IMR-90 (cell line): ENCODE results near the gene SLCO3A1. TPM values are rescaled to one million over a fixed set of nuclear protein-coding genes. Genes with fewer than 3 reads are reported as not detected.

Experiments used
- ATAC-seq: fragments of 200-7000 bp; cut with Tn5 transposase; 2 replicates; pipeline ENCODE4 v1.9.1; 2020; ENCODE audit warnings: low read depth, mild to moderate bottlenecking, moderate library complexity
- BruUV-seq: library from RNA; stranded (reverse); fragments of 400-500 nt; replicated peaks from 2 replicates; lab custom pipeline; 2021; lab: Mats Ljungman, UMichigan
- CTCF ChIA-PET: fragments of 300-600 bp; formaldehyde crosslinking; extraction: SDS; loops from one replicate; lab custom pipeline; 2021; ENCODE audit warnings: antibody characterized with exemption; lab: Yijun Ruan, JAX
- POLR2A ChIA-PET: fragments of 300-600 bp; sonication (Branson Sonifier 250); formaldehyde crosslinking; loops from one replicate; lab custom pipeline; 2022; ENCODE audit warnings: antibody characterized with exemption; ENCODE audit not compliant: unreplicated experiment; lab: Charles Lee
- DNase-seq: peaks from one replicate; pipeline ENCODE4 v3.0.0; 2013
- H2AFZ ChIP-seq: replicated peaks from 2 replicates; pipeline ENCODE3; 2013; ENCODE audit warnings: low read length, mild to moderate bottlenecking; ENCODE audit not compliant: poor library complexity
- H2AK5ac ChIP-seq: 2 replicates; pipeline ENCODE4 v1.6.1; 2013; ENCODE audit warnings: low read depth, low read length, inconsistent platforms
- H2AK9ac ChIP-seq: replicated peaks from 2 replicates; pipeline ENCODE3; 2013; ENCODE audit warnings: mild to moderate bottlenecking, low read depth, low read length, moderate library complexity; ENCODE audit not compliant: poor library complexity
- H2BK120ac ChIP-seq: 2 replicates; pipeline ENCODE4 v1.6.1; 2013; ENCODE audit warnings: low read depth, low read length, inconsistent platforms
- H2BK15ac ChIP-seq: 3 replicates; pipeline ENCODE4 v1.6.1; 2013; ENCODE audit warnings: low read depth, low read length, inconsistent platforms
- H2BK20ac ChIP-seq: 2 replicates; pipeline ENCODE4 v1.6.1; 2013; ENCODE audit warnings: low read depth, mild to moderate bottlenecking, inconsistent platforms, low read length, moderate library complexity
- H2BK5ac ChIP-seq: 2 replicates; pipeline ENCODE4 v1.6.1; 2013; ENCODE audit warnings: mild to moderate bottlenecking, low read depth, low read length, inconsistent platforms; ENCODE audit not compliant: poor library complexity, severe bottlenecking
- H3K14ac ChIP-seq: replicated peaks from 2 replicates; pipeline ENCODE4 v1.6.1; 2013; ENCODE audit warnings: low read depth, low read length, inconsistent platforms
- H3K18ac ChIP-seq: 2 replicates; pipeline ENCODE4 v1.6.1; 2013; ENCODE audit warnings: low read depth, low read length, control low read depth
- H3K23ac ChIP-seq: 2 replicates; pipeline ENCODE4 v1.6.1; 2013; ENCODE audit warnings: low read depth, low read length, inconsistent platforms
- H3K27ac ChIP-seq: 2 replicates; pipeline ENCODE4 v1.5.1; 2013; ENCODE audit warnings: mild to moderate bottlenecking, control low read depth, low read length; ENCODE audit not compliant: insufficient read depth
- H3K27me3 ChIP-seq: 2 replicates; pipeline ENCODE4 v1.6.1; 2013; ENCODE audit warnings: low read length; ENCODE audit not compliant: control insufficient read depth, insufficient read depth
- H3K36me3 ChIP-seq: 2 replicates; pipeline ENCODE4 v1.6.1; 2013; ENCODE audit warnings: low read length, mixed read lengths; ENCODE audit not compliant: control insufficient read depth, insufficient read depth
- H3K4ac ChIP-seq: 2 replicates; pipeline ENCODE4 v1.6.1; 2013; ENCODE audit warnings: low read depth, low read length, inconsistent platforms
- H3K4me1 ChIP-seq: 2 replicates; pipeline ENCODE4 v1.6.1; 2013; ENCODE audit warnings: low read length, mixed read lengths; ENCODE audit not compliant: control insufficient read depth, insufficient read depth
- H3K4me2 ChIP-seq: 2 replicates; pipeline ENCODE4 v1.6.1; 2013; ENCODE audit warnings: low read depth, mild to moderate bottlenecking, control low read depth, low read length, moderate library complexity
- H3K4me3 ChIP-seq: 2 replicates; pipeline ENCODE4 v1.5.1; 2013; ENCODE audit warnings: low read depth, mild to moderate bottlenecking, control low read depth, low read length, moderate library complexity; ENCODE audit not compliant: insufficient read depth
- H3K56ac ChIP-seq: 2 replicates; pipeline ENCODE4 v1.6.1; 2013; ENCODE audit warnings: low read length, inconsistent platforms; ENCODE audit not compliant: insufficient read depth; ENCODE audit errors: extremely low read depth
- H3K79me1 ChIP-seq, 2 experiments: 2 replicates each; pipeline ENCODE4 v1.6.1; 2013; ENCODE audit warnings: low read length in 2 of 2, inconsistent platforms in 1 of 2, low read depth in 1 of 2
- H3K9ac ChIP-seq: 2 replicates; pipeline ENCODE4 v1.6.1; 2013; ENCODE audit warnings: low read depth, low read length, control low read depth
- H3K9me1 ChIP-seq: 2 replicates; pipeline ENCODE4 v1.6.1; 2013; ENCODE audit warnings: low read length, inconsistent platforms; ENCODE audit not compliant: insufficient read depth
- H3K9me3 ChIP-seq: 2 replicates; pipeline ENCODE4 v1.6.1; 2013; ENCODE audit warnings: low read length; ENCODE audit not compliant: control insufficient read depth, insufficient read depth
- H4K20me1 ChIP-seq: 2 replicates; pipeline ENCODE4 v1.6.1; 2013; ENCODE audit warnings: low read length, inconsistent platforms; ENCODE audit not compliant: insufficient read depth
- H4K5ac ChIP-seq: 2 replicates; pipeline ENCODE4 v1.6.1; 2013; ENCODE audit warnings: mild to moderate bottlenecking, low read depth, low read length, control low read depth
- H4K8ac ChIP-seq, 2 experiments: 2 replicates each; pipeline ENCODE4 v1.6.1; 2013; ENCODE audit warnings: low read depth in 2 of 2, low read length in 2 of 2, control low read depth in 1 of 2, inconsistent platforms in 1 of 2
- H4K91ac ChIP-seq: 2 replicates; pipeline ENCODE4 v1.6.1; 2013; ENCODE audit warnings: low read depth, low read length, inconsistent platforms; ENCODE audit not compliant: insufficient read depth
- CEBPB ChIP-seq: IDR thresholded peaks from 2 replicates; pipeline ENCODE4 v1.6.1; 2012; ENCODE audit warnings: low read depth, low read length, improper control_type of control experiment
- CHD1 ChIP-seq: IDR thresholded peaks from 2 replicates; pipeline ENCODE4 v1.6.1; 2012; ENCODE audit warnings: low read depth, low read length, improper control_type of control experiment
- FOS ChIP-seq: fragments of 150-350 bp; IDR thresholded peaks from 2 replicates; pipeline ENCODE4 v1.6.1; 2016; ENCODE audit warnings: low read depth, low read length
- MAFK ChIP-seq: IDR thresholded peaks from 2 replicates; pipeline ENCODE4 v1.6.1; 2012; ENCODE audit warnings: low read depth, low read length, improper control_type of control experiment
- MXI1 ChIP-seq: IDR thresholded peaks from 2 replicates; pipeline ENCODE4 v1.6.1; 2012; ENCODE audit warnings: low read depth, mild to moderate bottlenecking, low read length, moderate library complexity, borderline replicate concordance
- NFE2L2 ChIP-seq: fragments of 150-350 bp; IDR thresholded peaks from 2 replicates; pipeline ENCODE4 v1.6.1; 2016; ENCODE audit warnings: low read depth, mild to moderate bottlenecking, low read length
- POLR2A ChIP-seq: IDR thresholded peaks from 2 replicates; pipeline ENCODE4 v1.6.1; 2012; ENCODE audit warnings: mild to moderate bottlenecking, low read depth, low read length
- RAD21 ChIP-seq: IDR thresholded peaks from 2 replicates; pipeline ENCODE4 v1.6.1; 2012; ENCODE audit warnings: low read length, improper control_type of control experiment
- RCOR1 ChIP-seq: IDR thresholded peaks from 2 replicates; pipeline ENCODE4 v1.6.1; 2012; ENCODE audit warnings: mild to moderate bottlenecking, low read length, improper control_type of control experiment; ENCODE audit not compliant: insufficient replicate concordance
- RFX5 ChIP-seq: IDR thresholded peaks from 2 replicates; pipeline ENCODE4 v1.8.0; 2012; ENCODE audit warnings: low read depth, mild to moderate bottlenecking, low read length, moderate library complexity
- SMC3 ChIP-seq: fragments of 150-350 bp; IDR thresholded peaks from 2 replicates; pipeline ENCODE4 v1.6.1; 2016; ENCODE audit warnings: low read depth, mild to moderate bottlenecking, antibody characterized with exemption, low read length, moderate library complexity
- WGBS, 2 experiments: methylation state at CpG; one replicate each; pipeline versions ENCODE4 v1.1.5 to v1.1.7; 2013; ENCODE audit warnings: missing lambda C conversion rate in 2 of 2; ENCODE audit not compliant: insufficient read length in 1 of 2; ENCODE audit errors: extremely low coverage in 2 of 2; 5-methylcytosine and 5-hydroxymethylcytosine counted together
- dilution Hi-C: fragments of 300-500 bp; cut with HindIII; formaldehyde crosslinking; loops from one replicate; pipeline ENCODE4 v1.14.3; 2018; ENCODE audit warnings: low sequenced_read_pairs; ENCODE audit not compliant: unreplicated experiment
- in situ Hi-C: fragments of 300-500 bp; cut with MboI; formaldehyde crosslinking; loops from 3 replicates; pipeline ENCODE4 v1.14.3; 2019; ENCODE audit warnings: low sequenced_read_pairs, inconsistent platforms, mixed read lengths
- intact Hi-C: fragments of 100-400 bp; cut with micrococcal nuclease; formaldehyde crosslinking; loops from 2 replicates; pipeline ENCODE4 v1.10.0; 2022
- polyA plus RNA-seq, 3 experiments: library from polyadenylated mRNA; depleted of rRNA; stranded (reverse); fragments of >200 nt; gene quantifications; 2 replicates each; pipeline ENCODE4 v1.2.3, GENCODE V29; 2012; ENCODE audit warnings: low replicate concordance in 1 of 3
- total RNA-seq: library from RNA; depleted of rRNA; stranded (reverse); fragments of >200 nt; gene quantifications from 2 replicates; pipeline ENCODE4 v1.2.3, GENCODE V29; 2012
- TF ChIP-seq, protein P1 (sequence below): fragments of 150-350 bp; IDR thresholded peaks from 2 replicates; pipeline ENCODE4 v1.6.1; 2017; ENCODE audit warnings: mild to moderate bottlenecking, antibody characterized with exemption, low read length, low read depth
- TF ChIP-seq, protein P2 (sequence below): fragments of 150-350 bp; IDR thresholded peaks from 2 replicates; pipeline ENCODE4 v1.6.1; 2016; ENCODE audit warnings: low read depth, mild to moderate bottlenecking, low read length, moderate library complexity, borderline replicate concordance

Gene SLCO3A1
- total and polyA plus RNA-seq, 2 of the 4 experiments (the other 2 are of a cell fraction): 4.7 to 8.1 TPM

DNA sequence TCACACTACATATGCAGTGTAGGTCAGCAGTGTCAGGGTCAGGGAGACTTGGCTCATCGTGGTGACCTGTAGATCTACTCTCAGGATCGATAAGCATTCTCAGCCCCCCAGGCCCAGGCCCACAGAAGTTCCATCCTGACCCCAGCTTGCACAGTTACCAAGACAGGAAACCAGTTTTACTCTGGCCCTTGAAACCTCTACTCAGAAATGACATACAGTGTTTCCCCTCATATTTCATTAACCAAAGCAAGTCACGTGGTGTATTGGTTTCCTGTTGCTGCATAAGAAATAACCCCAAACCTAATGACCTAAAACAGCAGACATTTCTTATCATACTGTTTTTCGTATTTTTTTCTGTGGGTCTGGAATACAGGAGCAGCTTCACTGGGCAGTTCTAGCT is 242.2 kb downstream of the SLCO3A1 start:
- Histone ChIP-seq H3K36me3 (no peaks in the 10 kb centered on the region), H3K27ac (no peak overlapping the region), H3K18ac (no peak overlapping the region), H3K4me1 (no peaks in the 10 kb centered on the region), H3K79me1 (no peaks in the 10 kb centered on the region), H3K9ac (no peak overlapping the region), H3K9me3 (no peaks in the 10 kb centered on the region), H3K27me3 (no peaks in the 10 kb centered on the region), H2BK5ac (no peak overlapping the region), H2AK5ac (no peak overlapping the region), H3K9me1 (no peaks in the 10 kb centered on the region), H3K14ac (no peak overlapping the region), H2BK20ac (no peak overlapping the region), H3K4ac (no peak overlapping the region), H3K4me2 (no peak overlapping the region), H2BK120ac (no peak overlapping the region), H3K56ac (no peak overlapping the region), H4K20me1 (no peaks in the 10 kb centered on the region), H4K91ac (no peak overlapping the region), H2AK9ac (no peak overlapping the region), H4K8ac (no peak overlapping the region), H2BK15ac (no peak overlapping the region), H3K4me3 (no peak overlapping the region), H2AFZ (no peak overlapping the region), H3K23ac (no peak overlapping the region), H4K5ac (no peak overlapping the region)
- in situ Hi-C loops: loop anchor here (5.0 kb wide), 1 partner anchor 292 kb away; no protein-coding TSS in a partner anchor
- dilution Hi-C loops: no loop called here
- ATAC-seq: no peak
- no CpG with 5 or more reads among the region's 4 CpGs for WGBS, 2 experiments
- BruUV-seq: no TSS peak
- TF ChIP-seq, protein P1, sequence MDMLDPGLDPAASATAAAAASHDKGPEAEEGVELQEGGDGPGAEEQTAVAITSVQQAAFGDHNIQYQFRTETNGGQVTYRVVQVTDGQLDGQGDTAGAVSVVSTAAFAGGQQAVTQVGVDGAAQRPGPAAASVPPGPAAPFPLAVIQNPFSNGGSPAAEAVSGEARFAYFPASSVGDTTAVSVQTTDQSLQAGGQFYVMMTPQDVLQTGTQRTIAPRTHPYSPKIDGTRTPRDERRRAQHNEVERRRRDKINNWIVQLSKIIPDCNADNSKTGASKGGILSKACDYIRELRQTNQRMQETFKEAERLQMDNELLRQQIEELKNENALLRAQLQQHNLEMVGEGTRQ: no peak
- TF ChIP-seq MAFK (no peak), RFX5 (no peak), SMC3 (no peak), CEBPB (no peak), RAD21 (no peak), MXI1 (no peak), FOS (no peak), CHD1 (no peak), RCOR1 (no peak), POLR2A (no peak), NFE2L2 (no peak)
- TF ChIP-seq, protein P2, sequence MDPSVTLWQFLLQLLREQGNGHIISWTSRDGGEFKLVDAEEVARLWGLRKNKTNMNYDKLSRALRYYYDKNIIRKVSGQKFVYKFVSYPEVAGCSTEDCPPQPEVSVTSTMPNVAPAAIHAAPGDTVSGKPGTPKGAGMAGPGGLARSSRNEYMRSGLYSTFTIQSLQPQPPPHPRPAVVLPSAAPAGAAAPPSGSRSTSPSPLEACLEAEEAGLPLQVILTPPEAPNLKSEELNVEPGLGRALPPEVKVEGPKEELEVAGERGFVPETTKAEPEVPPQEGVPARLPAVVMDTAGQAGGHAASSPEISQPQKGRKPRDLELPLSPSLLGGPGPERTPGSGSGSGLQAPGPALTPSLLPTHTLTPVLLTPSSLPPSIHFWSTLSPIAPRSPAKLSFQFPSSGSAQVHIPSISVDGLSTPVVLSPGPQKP: no peak
- DNase-seq: no peak
- CTCF ChIA-PET: interaction anchor here (0.8 kb wide), 1 partner anchor 18 kb away, joined by 3 read pairs; no protein-coding TSS in a partner anchor
- POLR2A ChIA-PET: no interaction called here
- intact Hi-C loops: loop anchor here (10.0 kb wide), 1 partner anchor 699 kb away; no protein-coding TSS in a partner anchor
